Skin of body (tissue), 2 donors: Measurements from ENCODE around the gene MTARC1. TPM values are rescaled to one million over a fixed set of nuclear protein-coding genes. Genes with fewer than 3 reads are reported as not detected.

Experiments used
- DNase-seq: peaks from one replicate; lab custom pipeline; 2025; lab: John Stamatoyannopoulos, UW
- total RNA-seq: library from RNA; depleted of rRNA; stranded (reverse); fragments of >200 nt; gene quantifications from one replicate; pipeline ENCODE4 v1.2.3, GENCODE V29; 2014

The MTARC1 gene
- total RNA-seq, 1 donor from 2014 or later: 15.5 TPM

GRCh38 chr1:220806408-220806807, 19.7 kb downstream of the MTARC1 start:
- DNase-seq: no peak

GRCh38 chr1:220807726-220808125, 21.0 kb downstream of the MTARC1 start:
- no peak for DNase-seq

- DNase-seq: no peak
These were observed 21.9 kb downstream of the MTARC1 start for GRCh38 chr1:220808345-220809186.

- no peak for DNase-seq
These were observed 22.5 kb downstream of the MTARC1 start for GRCh38 chr1:220809187-220809550.

- no peak for DNase-seq
These were observed 23.0 kb downstream of the MTARC1 start for GRCh38 chr1:220809704-220810103.

- peak; percentile 88 for DNase-seq
These were observed 23.5 kb downstream of the MTARC1 start for GRCh38 chr1:220810179-220810653.

GRCh38 chr1:220810963-220811362, 24.2 kb downstream of the MTARC1 start:
- DNase-seq: no peak

GRCh38 chr1:220811695-220812094, 25.0 kb downstream of the MTARC1 start:
- DNase-seq: no peak

GRCh38 chr1:220812308-220812707, 25.6 kb downstream of the MTARC1 start:
- DNase-seq: no peak

- no peak for DNase-seq
These were observed 26.3 kb downstream of the MTARC1 start for GRCh38 chr1:220813013-220813412.

GRCh38 chr1:220815409-220815808, 28.7 kb downstream of the MTARC1 start:
- DNase-seq: no peak

GRCh38 chr1:220817907-220818306, 31.2 kb downstream of the MTARC1 start:
- no peak for DNase-seq

GRCh38 chr1:220818421-220819173, 31.9 kb downstream of the MTARC1 start:
- no peak for DNase-seq

GRCh38 chr1:220819467-220820026, 32.8 kb downstream of the MTARC1 start:
- no peak for DNase-seq

GRCh38 chr1:220824031-220824989, 37.6 kb downstream of the MTARC1 start:
- no peak for DNase-seq

- no peak for DNase-seq
These were observed 39.3 kb downstream of the MTARC1 start for GRCh38 chr1:220825819-220826551.

GRCh38 chr1:220826729-220827128, 40.0 kb downstream of the MTARC1 start:
- no peak for DNase-seq

- no peak for DNase-seq
These were observed 40.9 kb downstream of the MTARC1 start for GRCh38 chr1:220827445-220828178.

- no peak for DNase-seq
These were observed 41.4 kb downstream of the MTARC1 start for GRCh38 chr1:220828179-220828490.
